SIG-M5 treated with dmso at 0.1 percent for 504 hours (cell line): Measurements from ENCODE around the gene LSR.
A peak's percentile ranks its signal among the peaks of the same experiment; 100 is the strongest.

Source experiments
- DNase-seq: peaks from one replicate; lab custom pipeline; 2025; ENCODE audit not compliant: unreplicated experiment; lab: John Stamatoyannopoulos, UW

LSR gene

DNA sequence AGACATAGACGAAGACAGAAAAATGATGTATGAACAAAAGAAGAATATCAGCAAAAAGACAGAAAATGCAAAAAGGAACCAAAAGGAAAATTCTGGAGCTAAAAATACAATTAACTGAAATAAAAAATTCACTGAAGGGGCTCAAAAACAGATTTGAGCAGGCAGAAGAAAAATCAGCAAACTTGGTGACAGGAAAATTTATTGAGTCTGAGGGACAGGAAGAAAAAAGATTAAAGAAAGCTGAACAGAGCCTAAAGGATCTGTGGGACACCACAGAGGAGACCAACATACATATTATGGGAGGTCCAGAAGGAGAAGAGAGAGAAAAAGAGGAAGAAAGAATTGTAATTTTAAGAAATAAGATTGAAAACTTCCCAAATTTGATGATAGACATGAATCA lies 7.4 kb upstream of the LSR start:
- DNase-seq = no peak

DNA sequence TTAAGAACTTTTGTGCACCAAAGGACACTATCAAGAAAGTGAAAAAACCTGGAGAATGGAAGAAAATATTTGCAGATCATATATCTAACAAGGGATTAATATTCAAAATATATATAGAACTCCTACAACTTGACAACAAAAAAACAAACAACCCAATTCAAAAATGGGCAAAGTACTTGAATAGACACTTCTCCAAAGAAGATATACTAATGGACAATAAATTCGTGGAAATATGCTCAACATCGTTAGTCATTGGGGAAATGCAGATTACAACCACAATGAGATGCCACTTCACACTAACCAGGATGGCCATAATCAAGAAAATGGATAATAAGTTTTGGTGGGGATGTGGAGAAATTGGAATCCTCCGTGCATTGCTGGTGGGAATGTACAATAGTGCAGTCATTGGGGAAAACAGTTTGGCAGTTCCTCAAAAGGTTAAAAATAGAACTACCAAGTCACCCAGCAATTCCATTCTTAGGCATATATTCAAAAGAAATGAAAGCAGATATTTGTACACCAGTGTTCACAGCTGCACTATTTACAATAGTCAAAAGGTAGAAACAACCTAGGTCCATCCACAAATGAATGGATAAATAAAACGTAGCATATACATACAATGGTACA lies 2.2 kb upstream of the LSR start:
- no peak for DNase-seq

DNA sequence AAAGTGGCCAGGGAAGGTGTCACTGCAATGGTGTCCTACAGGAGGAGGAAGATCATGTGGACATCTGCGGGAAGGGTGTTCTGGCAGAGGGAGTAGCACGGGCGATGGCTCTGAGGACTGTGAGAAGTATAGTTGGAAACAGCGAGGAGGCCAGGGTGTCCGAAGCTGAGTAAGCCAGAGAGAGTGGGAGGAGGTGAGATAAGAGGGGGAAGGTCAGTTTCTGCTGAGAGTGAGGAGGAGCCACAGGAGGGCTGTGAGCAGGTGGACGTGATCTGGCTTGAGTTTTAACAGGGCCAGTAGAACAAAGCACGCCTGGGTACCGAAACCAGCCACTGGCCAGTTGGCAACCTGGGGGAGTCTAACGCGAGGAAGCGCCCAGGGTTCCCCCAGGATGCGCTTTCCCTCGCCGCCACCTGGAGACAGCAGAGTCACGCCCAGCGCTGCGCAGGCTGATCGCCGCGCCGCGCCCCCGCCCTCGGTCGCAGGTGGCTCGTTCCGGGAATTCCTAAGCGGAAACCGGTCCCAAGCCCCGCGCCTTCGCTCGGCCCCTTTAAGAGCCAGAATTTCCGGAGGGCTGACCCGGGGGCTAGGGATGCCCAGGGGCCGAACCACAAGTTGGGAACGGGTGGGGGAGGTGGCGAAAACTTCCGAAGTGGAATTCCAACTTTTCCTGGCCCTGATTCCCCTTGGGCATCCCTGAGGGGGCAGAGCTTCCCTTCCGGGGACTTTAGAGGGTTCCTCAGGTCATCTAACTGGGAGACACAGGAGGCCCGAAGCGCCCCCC lies 1.1 kb upstream of the LSR start:
- peak; percentile 20 for DNase-seq

DNA sequence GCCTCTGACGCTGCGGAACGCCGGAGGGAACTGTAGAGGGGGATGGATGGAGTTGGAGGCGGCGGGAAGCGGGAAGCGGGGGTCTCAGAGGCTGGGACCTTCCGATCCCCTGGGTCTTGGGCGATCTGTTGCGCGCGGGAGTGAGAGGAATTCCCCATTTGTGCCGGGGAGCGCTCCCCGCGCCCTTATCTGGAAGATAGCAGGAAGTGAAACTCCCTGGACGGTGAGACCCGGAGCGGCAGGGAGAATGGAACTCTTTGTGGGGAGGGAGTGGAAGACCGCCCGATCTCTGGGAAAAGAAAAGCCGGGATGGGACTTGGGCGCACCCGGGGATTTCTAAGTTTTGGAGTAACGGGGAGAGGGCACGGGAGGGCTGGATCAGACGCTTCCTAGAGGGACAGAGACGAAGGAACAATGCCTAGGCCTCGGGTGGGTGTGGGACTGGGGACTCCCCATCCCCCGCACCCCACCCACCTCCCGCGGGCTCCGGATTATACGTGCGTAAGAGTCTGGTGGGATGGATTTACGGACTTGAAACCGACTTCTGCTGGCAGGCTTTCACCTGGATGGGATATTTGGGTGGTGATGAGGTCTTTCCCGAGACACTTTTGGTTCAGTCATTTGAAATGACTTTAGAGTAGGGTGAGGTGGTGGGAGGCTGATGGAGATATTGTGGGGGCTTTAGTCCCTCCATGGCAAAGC lies 495 bp downstream of the LSR start:
- no peak for DNase-seq

DNA sequence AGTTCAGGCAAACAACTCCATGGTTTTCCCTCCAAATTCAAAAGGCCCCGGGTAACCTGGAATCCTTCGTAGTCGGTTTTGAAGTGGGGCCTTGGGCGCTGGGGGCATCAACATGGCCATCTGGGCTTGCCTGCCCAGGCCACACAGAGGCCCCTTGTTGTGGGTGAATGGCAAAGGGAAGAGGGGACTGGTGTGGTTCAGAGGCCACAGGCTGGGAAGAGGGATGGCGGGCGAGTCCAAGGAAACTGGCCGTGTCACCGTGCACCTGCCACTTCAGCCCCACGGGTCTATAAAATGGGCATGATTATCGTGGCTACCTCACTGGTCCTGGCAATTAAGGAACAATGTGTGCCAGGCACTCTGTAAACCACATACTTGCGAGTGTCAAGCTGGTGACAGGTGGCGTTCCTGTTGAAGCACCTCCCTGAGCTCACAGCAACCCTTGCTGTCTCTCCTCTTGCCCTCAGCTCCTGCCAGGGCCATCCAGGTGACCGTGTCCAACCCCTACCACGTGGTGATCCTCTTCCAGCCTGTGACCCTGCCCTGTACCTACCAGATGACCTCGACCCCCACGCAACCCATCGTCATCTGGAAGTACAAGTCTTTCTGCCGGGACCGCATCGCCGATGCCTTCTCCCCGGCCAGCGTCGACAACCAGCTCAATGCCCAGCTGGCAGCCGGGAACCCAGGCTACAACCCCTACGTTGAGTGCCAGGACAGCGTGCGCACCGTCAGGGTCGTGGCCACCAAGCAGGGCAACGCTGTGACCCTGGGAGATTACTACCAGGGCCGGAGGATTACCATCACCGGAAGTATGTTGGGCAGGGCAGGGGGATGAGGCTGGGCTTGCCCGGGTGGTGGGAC lies 1.3 kb downstream of the LSR start:
- DNase-seq = no peak

DNA sequence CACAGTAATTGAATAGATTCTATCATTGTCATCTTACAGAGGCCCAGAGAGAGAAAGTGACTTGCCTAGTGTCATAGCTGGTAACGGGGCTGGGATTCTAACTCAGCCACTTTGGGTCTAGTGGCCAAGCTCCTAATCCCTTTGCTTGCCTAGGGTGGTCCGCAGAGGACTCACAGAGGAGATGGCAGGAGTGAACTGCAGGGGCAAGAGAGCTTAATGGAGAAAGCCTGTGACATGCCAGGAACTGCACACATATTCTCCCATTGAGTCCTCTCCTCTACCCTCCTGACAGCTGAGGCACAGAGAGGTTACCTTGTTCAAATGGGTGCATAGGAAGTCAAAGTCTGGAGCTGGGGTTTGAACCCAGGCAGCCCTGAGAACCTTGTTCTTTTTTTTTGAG lies 2.7 kb downstream of the LSR start:
- DNase-seq = no peak

DNA sequence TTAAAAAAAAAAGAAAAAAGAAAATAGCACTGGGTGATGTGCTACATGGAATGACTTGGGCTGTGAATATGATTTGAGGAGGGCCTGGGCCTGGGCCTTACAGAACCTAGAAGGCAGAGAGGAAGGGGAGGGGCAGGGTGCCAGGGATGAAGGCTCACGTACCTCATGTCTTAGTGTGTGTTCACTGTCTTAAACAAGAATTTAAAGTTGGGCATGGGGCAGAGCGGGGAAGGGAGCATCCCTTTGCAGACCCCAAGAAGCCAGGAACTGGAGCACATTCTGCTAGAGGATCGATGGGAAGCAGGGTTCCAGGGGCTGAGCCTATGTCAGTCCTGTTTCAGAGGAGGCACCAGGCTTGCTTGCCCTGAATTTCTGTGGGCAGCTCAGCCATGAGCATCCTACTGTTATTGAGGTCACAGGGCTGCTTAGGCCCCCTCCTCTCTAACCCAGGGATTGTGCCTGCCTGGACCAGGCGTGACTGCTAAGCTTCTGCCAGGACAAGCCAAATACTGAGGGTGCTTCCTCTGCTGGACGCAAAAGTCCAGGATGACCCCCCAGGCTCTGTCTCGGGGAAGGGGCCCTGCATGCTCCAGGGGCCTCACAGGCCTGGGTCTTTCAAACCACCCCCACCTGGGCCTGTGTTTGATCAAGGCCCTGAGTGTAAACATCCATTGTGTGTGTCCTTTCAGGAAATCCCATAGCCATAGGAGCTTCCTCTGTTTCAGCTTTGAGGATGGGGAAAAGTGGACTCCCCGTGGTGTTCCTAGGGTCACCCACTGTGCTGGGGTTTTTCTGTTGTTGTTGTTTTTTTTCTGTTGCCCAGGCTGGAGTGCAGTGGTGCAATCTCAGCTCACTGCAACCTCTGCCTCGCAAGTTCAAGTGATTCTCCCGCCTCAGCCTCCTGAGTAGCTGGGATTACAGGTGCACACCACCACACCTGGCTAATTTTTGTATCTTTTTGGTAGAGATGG lies 4.8 kb downstream of the LSR start:
- DNase-seq = no peak

DNA sequence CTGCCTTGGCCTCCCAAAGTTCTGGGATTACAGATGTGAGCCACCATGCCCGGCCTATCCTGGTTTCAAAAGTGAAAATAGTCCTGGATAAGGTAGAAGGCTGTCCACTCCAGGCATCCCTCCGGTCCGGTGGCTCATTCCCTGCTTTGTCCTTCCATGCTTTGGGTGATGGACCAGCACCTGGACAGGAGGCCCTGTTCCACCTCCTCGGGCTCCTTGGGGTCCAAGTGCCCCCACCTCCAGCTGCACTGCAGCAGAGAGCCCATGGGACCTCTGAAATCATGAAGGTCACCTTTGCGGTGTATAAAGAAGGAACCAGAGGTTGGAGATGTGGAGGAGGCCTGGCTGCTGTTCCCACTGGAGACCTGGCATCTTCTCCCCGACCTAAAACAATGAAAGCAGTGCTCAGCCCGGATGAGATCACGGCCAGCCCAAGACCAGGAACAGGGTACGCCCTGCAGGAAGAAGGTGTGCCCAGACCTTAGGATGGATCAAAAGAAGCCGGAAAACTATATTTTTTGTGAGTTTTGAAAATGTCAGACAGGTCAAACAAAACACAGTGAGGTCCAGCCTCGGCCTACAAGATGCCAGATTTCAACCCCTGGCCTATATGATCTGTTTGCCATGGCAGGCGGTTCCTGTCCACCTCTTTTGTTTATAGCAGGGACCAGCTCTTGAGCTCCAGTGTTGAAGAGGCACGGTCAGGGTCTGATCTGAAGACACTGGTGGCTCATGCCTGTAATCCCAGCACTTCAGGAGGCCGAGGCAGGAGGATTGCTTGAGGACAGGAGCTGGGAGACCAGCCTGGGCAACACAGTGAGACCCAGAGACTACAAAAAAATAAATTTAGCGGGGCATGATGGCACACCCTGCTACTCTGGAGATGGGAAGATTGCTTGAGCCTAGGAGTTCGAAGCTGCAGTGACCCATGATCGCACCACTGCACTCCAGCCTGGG lies 5.8 kb downstream of the LSR start:
- no peak for DNase-seq

DNA sequence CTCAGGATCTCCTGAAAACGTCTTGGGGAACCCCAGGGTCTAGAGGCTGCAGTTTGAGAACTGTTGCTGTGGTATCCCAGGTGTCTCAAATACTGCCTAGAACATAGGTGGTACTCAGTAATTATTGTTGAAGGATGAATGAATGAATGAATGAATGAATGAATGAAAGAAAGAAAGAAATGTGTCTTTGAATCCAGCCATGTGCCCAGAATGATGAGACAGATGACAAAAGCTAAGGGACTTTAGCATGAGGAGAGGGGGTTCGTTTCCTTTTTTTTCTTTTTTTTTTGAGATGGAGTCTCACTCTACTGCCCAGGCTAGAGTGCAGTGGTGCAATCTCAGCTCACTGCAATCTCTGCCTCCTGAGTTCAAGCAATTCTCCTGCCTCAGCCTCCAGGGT lies 7.8 kb downstream of the LSR start:
- DNase-seq = no peak

DNA sequence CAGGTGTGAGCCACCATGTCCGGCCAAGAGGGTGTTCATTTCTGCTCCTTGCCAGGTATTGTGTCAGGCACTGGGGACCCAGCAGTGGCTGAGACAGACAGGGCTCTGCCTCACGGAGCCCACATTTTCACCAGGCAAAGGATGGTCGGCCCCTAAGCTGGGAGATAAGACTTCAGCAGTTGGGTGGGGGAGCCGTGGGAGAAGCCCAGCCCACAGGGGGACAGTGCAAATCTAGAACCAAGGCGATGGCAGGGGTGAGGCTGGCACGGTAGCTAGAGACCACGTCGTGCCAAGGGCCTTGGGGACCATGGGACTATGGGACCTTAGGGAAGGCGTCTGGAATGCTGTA lies 8.3 kb downstream of the LSR start:
- no peak for DNase-seq

DNA sequence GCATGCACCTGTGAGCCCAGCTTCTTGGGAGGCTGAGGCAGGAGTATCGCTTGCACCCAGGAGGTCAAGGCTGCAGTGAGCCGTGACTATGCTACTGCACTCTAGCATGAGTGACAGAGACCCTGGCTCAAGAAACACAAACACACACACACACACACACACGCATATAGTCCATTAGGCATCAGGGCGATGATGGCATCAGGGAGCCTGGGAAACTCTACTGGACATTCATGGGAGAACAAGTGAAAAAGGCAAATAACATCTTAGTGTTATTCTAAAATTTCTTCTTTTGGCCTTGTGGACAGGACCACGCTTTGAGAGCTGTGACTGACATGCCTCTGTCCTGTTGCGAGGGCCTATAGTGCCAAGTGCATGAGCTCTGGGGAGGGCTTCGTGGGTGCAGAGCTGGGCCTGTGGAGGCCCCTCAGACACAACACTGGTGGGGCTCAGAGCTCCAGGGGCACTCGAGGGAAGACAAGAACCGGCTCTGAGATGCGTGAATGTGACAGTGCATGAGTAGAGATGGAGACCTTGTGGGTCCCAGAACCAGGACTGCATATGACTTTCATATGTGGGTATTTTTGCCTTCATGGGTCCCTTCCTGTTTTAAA lies 12.0 kb downstream of the LSR start:
- DNase-seq = no peak

DNA sequence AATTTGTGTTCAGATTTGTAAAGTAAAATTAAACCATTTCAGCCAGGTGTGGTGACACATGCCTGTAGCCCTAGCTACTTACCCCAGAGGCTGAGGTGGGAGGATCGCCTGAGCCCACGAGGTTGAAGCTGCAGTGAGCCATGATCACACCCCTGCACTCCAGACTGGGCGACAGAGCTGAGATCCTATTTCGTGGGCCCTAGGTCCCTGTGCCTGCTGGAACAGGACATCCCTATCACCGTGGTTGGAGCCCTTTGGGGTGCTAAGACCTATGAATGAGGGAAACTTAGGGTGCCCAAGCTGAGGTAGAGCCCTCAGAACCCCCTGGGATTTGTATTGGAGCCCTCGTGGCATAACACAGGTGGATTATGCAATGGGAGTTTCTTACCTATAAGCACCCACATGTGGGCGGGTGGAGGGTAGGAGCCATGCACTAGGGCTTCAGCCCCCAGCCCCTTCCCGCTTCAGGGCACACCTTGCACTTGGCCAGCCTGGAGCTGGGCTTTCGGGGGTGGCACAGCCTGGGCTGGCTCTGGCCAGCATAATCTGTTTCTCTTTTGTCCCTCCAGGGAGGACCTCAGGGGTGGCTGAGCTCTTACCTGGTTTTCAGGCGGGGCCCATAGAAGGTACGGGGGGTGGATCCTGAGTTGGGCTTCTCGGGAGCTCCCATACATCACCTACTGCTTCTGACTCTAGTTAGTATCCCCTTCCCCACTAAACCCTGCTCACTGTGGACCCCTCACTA lies 12.7 kb downstream of the LSR start:
- DNase-seq = no peak

DNA sequence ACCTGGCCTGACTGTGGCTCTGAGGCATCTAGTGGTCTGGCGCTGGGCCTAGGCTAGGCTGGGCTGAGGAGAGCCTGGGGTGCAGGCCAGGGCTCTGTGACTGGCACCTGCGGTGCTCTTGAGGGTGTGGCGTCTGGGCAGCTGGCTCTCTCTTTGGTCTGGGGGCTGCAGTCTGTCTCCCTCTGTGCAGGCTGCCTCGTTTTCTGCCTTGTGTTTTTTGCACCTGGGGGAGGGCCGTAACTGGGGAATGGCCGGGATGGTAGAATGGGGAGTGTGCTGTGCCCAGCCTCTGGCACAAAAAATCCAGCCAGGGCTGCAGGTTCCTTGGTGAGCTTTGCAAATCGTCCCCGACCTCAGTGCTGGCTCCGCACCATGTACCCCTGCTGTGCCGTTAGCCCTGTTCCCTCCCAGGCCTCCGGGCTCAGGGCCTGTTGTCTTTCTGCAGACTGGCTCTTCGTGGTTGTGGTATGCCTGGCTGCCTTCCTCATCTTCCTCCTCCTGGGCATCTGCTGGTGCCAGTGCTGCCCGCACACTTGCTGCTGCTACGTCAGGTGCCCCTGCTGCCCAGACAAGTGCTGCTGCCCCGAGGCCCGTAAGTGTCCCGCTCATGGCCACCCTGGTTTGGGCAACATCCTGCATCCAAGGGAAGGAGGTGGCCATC lies 13.4 kb downstream of the LSR start:
- DNase-seq = no peak

DNA sequence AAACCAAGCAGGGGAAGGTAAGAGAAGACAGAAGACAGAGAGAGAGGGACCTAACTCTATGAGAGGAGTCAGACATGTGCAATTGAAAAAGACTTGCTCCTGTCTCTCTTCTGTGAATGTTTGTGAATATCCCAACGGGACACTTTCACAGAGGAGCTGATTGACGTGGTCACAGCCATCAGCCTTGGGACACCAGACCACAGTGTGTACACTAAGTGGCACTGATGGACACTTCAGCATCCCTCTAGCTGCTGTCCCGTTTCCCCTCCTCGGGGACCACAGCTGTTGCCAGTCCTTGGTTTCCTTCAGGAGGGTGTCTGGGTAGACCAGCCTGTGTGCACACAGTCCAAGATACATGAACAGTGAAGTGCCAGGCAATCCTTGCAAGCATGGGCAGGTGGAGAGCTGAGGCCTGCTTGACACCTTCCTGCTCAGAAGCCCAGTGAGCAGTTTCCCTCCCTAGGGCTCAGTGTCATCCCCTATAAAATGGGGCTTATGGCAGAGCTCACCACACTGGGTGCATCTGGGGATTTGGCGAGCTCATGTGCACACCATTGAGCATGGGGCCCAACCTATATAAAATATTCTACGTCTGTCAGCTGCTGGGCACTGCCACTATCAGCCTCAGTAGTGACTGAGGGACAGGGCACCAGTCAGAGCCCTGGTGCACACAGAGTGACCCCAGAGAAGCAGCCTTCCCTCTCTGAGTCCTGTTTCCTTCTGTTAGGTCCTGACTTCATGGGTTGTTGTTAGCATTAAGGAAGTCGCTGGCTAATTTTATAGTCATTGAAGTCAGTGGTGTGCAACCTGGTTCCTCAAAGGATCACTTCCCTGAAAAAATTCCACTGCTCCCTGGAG lies 15.7 kb downstream of the LSR start:
- no peak for DNase-seq

DNA sequence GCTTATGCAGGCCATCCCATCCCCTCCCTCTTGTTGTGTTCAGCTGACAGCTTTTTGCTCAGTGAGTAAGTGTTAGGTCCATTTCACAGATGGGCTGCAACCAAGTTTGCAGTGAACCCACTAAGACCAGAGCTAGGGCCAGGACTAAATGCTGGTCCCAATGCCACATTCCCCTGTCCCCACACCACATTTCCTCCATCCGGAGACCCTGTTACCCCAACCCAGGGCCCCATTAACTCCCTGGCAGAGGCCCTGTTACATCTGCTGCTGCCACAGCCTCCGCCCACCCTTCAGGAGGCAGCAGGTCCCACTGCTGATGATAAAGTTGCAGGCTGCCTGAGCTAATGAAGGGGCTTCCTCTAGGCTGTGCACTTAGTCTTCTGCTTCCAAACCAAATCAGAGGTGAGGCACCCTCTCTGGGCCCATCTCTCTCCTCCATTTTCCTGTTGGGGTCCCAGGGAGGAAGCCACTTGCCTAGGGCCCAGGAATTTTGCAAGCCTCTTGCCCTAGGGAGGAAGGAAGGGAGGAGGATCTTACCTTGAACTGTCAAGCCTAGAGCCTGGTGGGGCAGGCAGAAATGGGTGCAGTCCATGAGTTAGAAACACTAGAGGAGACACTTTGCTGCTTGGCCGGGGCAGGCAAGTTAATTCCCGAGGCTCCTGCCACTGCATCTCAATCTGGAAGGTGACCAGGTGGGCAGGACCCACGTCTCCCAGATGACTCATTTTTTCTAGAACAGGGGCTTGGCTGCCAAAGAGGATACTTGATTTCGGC lies 16.5 kb downstream of the LSR start:
- DNase-seq = no peak
